Uterus (tissue), 2 donors: ENCODE results near the gene BRINP2.

Experiments
- POLR2A ChIP-seq, 2 donors: fragments of 450-650 bp; IDR thresholded peaks; one replicate each; pipeline ENCODE4 v1.6.1; 2016; ENCODE audit warnings: antibody characterized with exemption in 2 of 2, mild to moderate bottlenecking in 1 of 2, moderate library complexity in 1 of 2
- TF ChIP-seq, protein P1 (sequence below), 4 experiments: fragments of 200-600 bp in 2 of 4; fragments of 450-650 bp in 2 of 4; sonication (generic) in 2 of 4; IDR thresholded peaks; one replicate each; pipeline ENCODE4 v1.5.1; 2016 to 2019; ENCODE audit warnings: antibody characterized with exemption in 4 of 4, mild to moderate bottlenecking in 2 of 4, moderate library complexity in 1 of 4

DNA sequence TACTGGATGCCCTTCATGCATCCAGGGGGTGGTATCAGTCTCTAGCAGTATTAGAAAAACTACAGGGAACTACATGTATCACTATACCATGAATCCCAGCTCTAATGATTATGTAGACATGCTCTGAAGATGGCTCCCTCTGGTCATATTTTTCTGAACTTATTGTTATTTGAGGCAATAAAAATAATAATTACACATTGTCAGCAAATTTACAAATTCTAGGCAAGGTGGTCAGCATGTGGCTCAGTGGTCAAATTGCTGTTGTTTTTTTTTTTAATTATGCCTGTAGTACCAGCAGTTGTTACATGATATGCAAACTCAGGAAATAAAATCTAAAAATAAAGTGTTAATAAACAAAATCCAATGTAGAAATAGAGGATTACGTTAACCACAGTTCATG lies 28.7 kb upstream of the BRINP2 start:
- TF ChIP-seq, protein P1, sequence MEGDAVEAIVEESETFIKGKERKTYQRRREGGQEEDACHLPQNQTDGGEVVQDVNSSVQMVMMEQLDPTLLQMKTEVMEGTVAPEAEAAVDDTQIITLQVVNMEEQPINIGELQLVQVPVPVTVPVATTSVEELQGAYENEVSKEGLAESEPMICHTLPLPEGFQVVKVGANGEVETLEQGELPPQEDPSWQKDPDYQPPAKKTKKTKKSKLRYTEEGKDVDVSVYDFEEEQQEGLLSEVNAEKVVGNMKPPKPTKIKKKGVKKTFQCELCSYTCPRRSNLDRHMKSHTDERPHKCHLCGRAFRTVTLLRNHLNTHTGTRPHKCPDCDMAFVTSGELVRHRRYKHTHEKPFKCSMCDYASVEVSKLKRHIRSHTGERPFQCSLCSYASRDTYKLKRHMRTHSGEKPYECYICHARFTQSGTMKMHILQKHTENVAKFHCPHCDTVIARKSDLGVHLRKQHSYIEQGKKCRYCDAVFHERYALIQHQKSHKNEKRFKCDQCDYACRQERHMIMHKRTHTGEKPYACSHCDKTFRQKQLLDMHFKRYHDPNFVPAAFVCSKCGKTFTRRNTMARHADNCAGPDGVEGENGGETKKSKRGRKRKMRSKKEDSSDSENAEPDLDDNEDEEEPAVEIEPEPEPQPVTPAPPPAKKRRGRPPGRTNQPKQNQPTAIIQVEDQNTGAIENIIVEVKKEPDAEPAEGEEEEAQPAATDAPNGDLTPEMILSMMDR (IDR thresholded peaks at IDR 0.05) = no peak
- no peak for TF ChIP-seq POLR2A (IDR thresholded peaks at IDR 0.05)
